ENCODE data around the gene TNS1. TPM values are rescaled to one million over a fixed set of nuclear protein-coding genes. Genes with fewer than 3 reads are reported as not detected.

TNS1 gene
- total RNA-seq, 1 experiment from 2014 or later = 3.4 TPM

DNA sequence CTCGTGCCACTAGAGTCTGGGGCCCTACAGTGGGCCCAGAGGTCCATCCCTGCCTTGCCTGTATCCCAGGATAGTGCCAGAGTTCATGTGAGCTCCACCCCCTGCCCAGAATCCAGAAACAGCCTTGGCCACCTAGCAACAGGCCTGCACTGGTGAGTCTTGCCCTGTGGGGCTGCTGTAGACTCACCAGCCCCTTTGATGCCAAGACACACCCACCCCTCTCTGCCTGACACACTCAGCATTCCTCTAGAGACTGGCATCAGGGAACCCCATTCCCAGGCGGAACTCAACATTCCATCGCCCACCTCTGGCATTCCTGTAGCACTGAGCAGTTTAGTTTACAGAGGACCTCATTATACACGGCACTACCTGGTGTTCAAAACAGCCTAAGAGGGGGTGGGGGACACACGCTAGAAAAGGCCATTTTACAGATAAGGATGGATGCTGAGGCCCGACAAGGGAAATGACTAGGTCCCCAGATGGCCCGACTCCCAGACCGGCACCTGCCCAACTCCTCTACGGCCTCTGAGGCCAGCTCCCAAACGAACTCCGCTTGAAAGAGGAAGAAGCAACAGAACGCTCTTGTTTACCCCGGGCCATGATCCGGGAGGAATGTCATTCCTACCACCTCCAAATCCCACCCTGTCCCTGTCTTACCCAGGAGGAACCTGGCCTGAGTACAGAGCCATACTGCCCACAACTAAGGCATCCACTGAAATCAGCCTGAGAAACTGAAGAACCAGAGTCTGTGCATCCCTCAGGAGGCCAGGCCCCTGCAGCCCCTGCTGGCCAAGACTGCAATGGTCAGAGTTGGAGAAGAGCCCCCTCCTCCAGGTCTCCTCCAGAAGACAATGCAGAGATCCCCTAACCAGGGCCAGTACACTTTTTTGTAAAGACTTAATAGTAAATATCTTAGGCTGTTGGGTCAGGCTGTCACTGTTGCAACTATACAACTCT lies 180.2 kb downstream of the TNS1 start:
- Histone ChIP-seq H4K20me1 (ENCODE audit: control insufficient read depth, insufficient read depth, insufficient read length) (no peaks in the 10 kb centered on the region), H2AK5ac (ENCODE audit: insufficient read length, low read length) (no peak overlapping the region), H4K5ac (ENCODE audit: insufficient read length, low read depth, low read length) (no peak overlapping the region), H4K91ac (ENCODE audit: insufficient read length, low read depth, low read length) (no peak overlapping the region), H2BK15ac (ENCODE audit: low read depth, low read length) (no peak overlapping the region), H3K23me2 (ENCODE audit: insufficient read length, low read depth, low read length, poor library complexity, severe bottlenecking) (no peaks in the 10 kb centered on the region), H3K27ac (ENCODE audit: insufficient read length, low read depth, low read length) (no peak overlapping the region), H4K8ac (replicated peaks; ENCODE audit: insufficient read length, low read depth, low read length) (no peak overlapping the region), H3K4ac (ENCODE audit: low read depth, low read length) (no peak overlapping the region), H2BK20ac (ENCODE audit: low read depth, low read length, poor library complexity, severe bottlenecking) (no peak overlapping the region), H2BK5ac (ENCODE audit: insufficient read length, low read length) (no peak overlapping the region), H3K4me1 (ENCODE audit: insufficient read depth, low read length) (no peaks in the 10 kb centered on the region), H3K4me2 (ENCODE audit: insufficient read depth, insufficient read length, low read length) (no peak overlapping the region), H3K27me3 (ENCODE audit: insufficient read depth, low read length) (no peaks in the 10 kb centered on the region), H3K79me1 (ENCODE audit: insufficient read depth, low read depth, low read length, poor library complexity, severe bottlenecking) (no peaks in the 10 kb centered on the region), H3T11ph (ENCODE audit: low read length) (no peak overlapping the region), H3K18ac (ENCODE audit: insufficient read length, low read depth, low read length) (no peak overlapping the region), H3K14ac (ENCODE audit: insufficient read depth, low read length) (no peak overlapping the region), H2BK12ac (ENCODE audit: insufficient read length, low read depth, low read length) (no peak overlapping the region), H2AFZ (ENCODE audit: low read length) (no peak overlapping the region), H3K56ac (ENCODE audit: insufficient read length, low read depth, low read length) (no peak overlapping the region), H3K9ac (ENCODE audit: extremely low read depth, insufficient read length, low read length) (no peak overlapping the region), H3K23ac (ENCODE audit: insufficient read length, low read depth, low read length) (no peak overlapping the region), H2BK120ac (ENCODE audit: low read depth, low read length, poor library complexity, severe bottlenecking) (no peak overlapping the region), H3K9me3 (ENCODE audit: control insufficient read depth, low read depth, low read length) (no peaks in the 10 kb centered on the region), H3K79me2 (ENCODE audit: insufficient read depth, low read length) (no peaks in the 10 kb centered on the region)
- Mint-ChIP-seq H3K27ac (peak overlapping the region in 1 of 3 experiments; percentile 8; a peak in 1 of 7 replicates), H3K9me3 (no peaks in the 10 kb centered on the region; a peak in 1 of 5 replicates), H3K36me3 (ENCODE audit: insufficient read depth in 1 of 3, low read depth in 3 of 3) (no peaks in the 10 kb centered on the region), H3K4me1 (peaks cover 5 to 24% of the 10 kb centered on the region in 2 experiments), H3K4me3 (no peak overlapping the region; a peak in 1 of 5 replicates), H3K27me3 (ENCODE audit: low read depth) (peaks cover 1% of the 10 kb centered on the region; the same call in 1 of the 2 replicates)
- DNase-seq = peak; percentile 40
- TF ChIP-seq CTCF (conservative IDR thresholded peaks at IDR 0.05) = peak; percentile 44
- WGBS (ENCODE audit: extremely low coverage, insufficient read length, low lambda C conversion rate) = no CpG with 5 or more reads among the region's 14 CpGs
